ENCODE results near the gene C19orf44. TPM values are rescaled to one million over a fixed set of nuclear protein-coding genes. Genes with fewer than 3 reads are reported as not detected.

Gene C19orf44
- total RNA-seq, 1 donor from 2014 or later = 13.2 TPM

DNA sequence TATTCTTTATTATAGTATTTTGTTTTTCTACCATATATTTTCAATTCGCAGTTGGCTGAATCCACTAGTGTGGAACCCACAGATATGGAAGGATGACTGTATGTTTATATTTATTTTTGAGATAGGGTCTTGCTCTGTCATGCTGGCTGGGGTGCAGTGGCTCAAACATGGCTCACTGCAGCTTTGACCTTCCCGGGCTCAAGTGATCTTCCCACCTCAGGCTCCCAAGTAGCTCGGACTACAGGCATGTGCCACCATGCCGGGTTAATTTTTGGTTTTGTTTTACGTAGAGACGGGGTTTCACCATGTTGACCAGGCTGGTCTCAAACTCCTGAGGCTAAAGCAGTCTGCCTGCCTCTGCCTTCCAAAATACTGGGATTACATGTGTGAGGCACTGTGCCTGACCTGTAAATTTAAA lies 66.4 kb downstream of the C19orf44 start:
- Histone ChIP-seq H3F3A (ENCODE audit: low read depth) (no peaks in the 10 kb centered on the region), H3K4me2 (no peak overlapping the region), H4K20me1 (ENCODE audit: low read depth) (no peaks in the 10 kb centered on the region), H3K27ac (no peak overlapping the region), H3K27me3 (no peaks in the 10 kb centered on the region), H3K79me2 (ENCODE audit: low read depth) (no peaks in the 10 kb centered on the region), H3K36me3 (no peaks in the 10 kb centered on the region), H3K9me3 (ENCODE audit: low read depth) (no peaks in the 10 kb centered on the region), H3K9ac (no peak overlapping the region), H3K4me1 (no peaks in the 10 kb centered on the region), H2AFZ (replicated peaks) (no peak overlapping the region), H3K4me3 (no peak overlapping the region)
- Mint-ChIP-seq H3K4me3 (no peak overlapping the region), H3K4me1 (no peaks in the 10 kb centered on the region), H3K9me3 (no peaks in the 10 kb centered on the region), H3K27ac (no peak overlapping the region), H3K27me3 (ENCODE audit: insufficient read depth, low read depth) (no peaks in the 10 kb centered on the region), H3K36me3 (peaks cover 25% of the 10 kb centered on the region)
- DNase-seq (ENCODE audit: low spot score) = no peak
- no peak for TF ChIP-seq EZH2 (IDR thresholded peaks at IDR 0.05)
- no peak for TF ChIP-seq EZH2phosphoT487 (IDR thresholded peaks at IDR 0.05)
- TF ChIP-seq, protein P1, sequence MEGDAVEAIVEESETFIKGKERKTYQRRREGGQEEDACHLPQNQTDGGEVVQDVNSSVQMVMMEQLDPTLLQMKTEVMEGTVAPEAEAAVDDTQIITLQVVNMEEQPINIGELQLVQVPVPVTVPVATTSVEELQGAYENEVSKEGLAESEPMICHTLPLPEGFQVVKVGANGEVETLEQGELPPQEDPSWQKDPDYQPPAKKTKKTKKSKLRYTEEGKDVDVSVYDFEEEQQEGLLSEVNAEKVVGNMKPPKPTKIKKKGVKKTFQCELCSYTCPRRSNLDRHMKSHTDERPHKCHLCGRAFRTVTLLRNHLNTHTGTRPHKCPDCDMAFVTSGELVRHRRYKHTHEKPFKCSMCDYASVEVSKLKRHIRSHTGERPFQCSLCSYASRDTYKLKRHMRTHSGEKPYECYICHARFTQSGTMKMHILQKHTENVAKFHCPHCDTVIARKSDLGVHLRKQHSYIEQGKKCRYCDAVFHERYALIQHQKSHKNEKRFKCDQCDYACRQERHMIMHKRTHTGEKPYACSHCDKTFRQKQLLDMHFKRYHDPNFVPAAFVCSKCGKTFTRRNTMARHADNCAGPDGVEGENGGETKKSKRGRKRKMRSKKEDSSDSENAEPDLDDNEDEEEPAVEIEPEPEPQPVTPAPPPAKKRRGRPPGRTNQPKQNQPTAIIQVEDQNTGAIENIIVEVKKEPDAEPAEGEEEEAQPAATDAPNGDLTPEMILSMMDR (IDR thresholded peaks at IDR 0.05) = no peak

DNA sequence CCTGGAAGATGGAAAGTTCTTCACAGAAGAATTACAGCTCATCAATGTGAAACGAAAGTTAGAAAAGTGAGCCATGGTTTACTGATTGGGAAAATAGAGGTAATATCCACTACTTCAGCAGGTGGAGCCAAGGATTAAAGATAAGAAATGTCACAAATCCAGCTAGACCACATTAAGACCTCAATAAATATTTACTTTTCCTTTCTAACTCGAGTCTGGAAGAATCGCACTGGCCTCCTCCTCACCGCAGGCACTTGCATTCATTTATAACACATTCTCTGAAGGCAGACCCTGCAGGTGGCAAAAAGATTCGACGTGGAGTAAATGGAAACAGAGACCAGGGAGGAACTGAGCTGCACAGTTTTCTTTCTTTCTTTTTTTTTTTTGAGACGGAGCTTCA lies 68.6 kb downstream of the C19orf44 start:
- no peaks in the 10 kb centered on the region for H3F3A ChIP-seq (ENCODE audit: low read depth)
- H3K36me3 ChIP-seq = no peaks in the 10 kb centered on the region
- peaks cover 20% of the 10 kb centered on the region for H3K36me3 Mint-ChIP-seq
- H2AFZ ChIP-seq (replicated peaks) = no peak overlapping the region
- H3K27me3 ChIP-seq = no peaks in the 10 kb centered on the region
- no peaks in the 10 kb centered on the region for H3K27me3 Mint-ChIP-seq (ENCODE audit: insufficient read depth, low read depth)
- no peak overlapping the region for H3K4me3 ChIP-seq
- no peak overlapping the region for H3K9ac ChIP-seq
- H3K9me3 Mint-ChIP-seq = no peaks in the 10 kb centered on the region
- no peak overlapping the region for H3K27ac ChIP-seq
- H3K27ac Mint-ChIP-seq = no peak overlapping the region
- no peak for DNase-seq (ENCODE audit: low spot score)
- H3K4me1 ChIP-seq = no peaks in the 10 kb centered on the region
- TF ChIP-seq EZH2 (IDR thresholded peaks at IDR 0.05) = no peak
- TF ChIP-seq, protein P1 (IDR thresholded peaks at IDR 0.05) = no peak
- TF ChIP-seq EZH2phosphoT487 (IDR thresholded peaks at IDR 0.05) = no peak
- no peak overlapping the region for H3K4me2 ChIP-seq
- H3K4me1 Mint-ChIP-seq = no peaks in the 10 kb centered on the region
- H3K9me3 ChIP-seq (ENCODE audit: low read depth) = no peaks in the 10 kb centered on the region
- no peak overlapping the region for H3K4me3 Mint-ChIP-seq
- peaks cover 5% of the 10 kb centered on the region for H3K79me2 ChIP-seq (ENCODE audit: low read depth)
- no peaks in the 10 kb centered on the region for H4K20me1 ChIP-seq (ENCODE audit: low read depth)

DNA sequence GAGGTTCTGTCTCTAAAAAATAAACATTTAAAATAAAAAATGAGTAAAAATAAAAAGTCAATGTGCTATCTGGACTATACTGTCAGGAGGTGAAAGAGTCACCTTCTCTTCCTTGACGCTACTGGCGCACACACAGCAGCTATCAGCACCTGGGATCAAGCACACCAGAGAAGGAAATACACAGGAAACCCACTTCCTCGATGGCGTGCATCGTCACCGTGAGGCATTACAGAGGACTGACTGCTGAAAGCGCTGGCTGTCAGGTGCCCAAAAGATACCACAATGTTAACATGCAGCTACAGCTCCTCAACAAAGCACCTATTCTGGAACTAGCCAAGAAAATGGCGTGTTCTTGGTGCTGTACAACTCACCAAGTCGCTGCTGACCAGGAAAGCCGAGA lies 70.0 kb downstream of the C19orf44 start:
- Histone ChIP-seq H3K4me2 (no peak overlapping the region), H3K9me3 (ENCODE audit: low read depth) (no peaks in the 10 kb centered on the region), H3K79me2 (ENCODE audit: low read depth) (peaks cover 18% of the 10 kb centered on the region), H3K9ac (no peak overlapping the region), H3K4me3 (no peak overlapping the region), H3K27ac (no peak overlapping the region), H3K36me3 (no peaks in the 10 kb centered on the region), H3K27me3 (no peaks in the 10 kb centered on the region), H4K20me1 (ENCODE audit: low read depth) (no peaks in the 10 kb centered on the region), H2AFZ (replicated peaks) (no peak overlapping the region), H3K4me1 (no peaks in the 10 kb centered on the region), H3F3A (ENCODE audit: low read depth) (no peaks in the 10 kb centered on the region)
- H3K36me3 Mint-ChIP-seq = peaks cover 16% of the 10 kb centered on the region
- H3K4me1 Mint-ChIP-seq = peaks cover 2% of the 10 kb centered on the region
- H3K4me3 Mint-ChIP-seq = no peak overlapping the region
- H3K27me3 Mint-ChIP-seq (ENCODE audit: insufficient read depth, low read depth) = no peaks in the 10 kb centered on the region
- no peaks in the 10 kb centered on the region for H3K9me3 Mint-ChIP-seq
- DNase-seq (ENCODE audit: low spot score) = no peak
- no peak for TF ChIP-seq EZH2phosphoT487 (IDR thresholded peaks at IDR 0.05)
- TF ChIP-seq, protein P1 (IDR thresholded peaks at IDR 0.05) = no peak
- H3K27ac Mint-ChIP-seq = no peak overlapping the region
